Subcutaneous abdominal adipose tissue (tissue), 5 donors: ENCODE data around the gene VWA1.
A peak's percentile ranks its signal among the peaks of the same experiment; 100 is the strongest.
"Not testable (repeated sequence)": the region's sequence is repeated elsewhere in the genome, so short reads cannot be mapped to it uniquely, and the experiment has no call there.

Experiments used
- H3K27ac ChIP-seq: one replicate; pipeline ENCODE4 v1.7.0; 2013; ENCODE audit warnings: low read depth, mild to moderate bottlenecking, inconsistent platforms, low read length, moderate library complexity
- H3K27me3 ChIP-seq, 5 donors: one replicate each; pipeline ENCODE4 v1.7.0; 2013; ENCODE audit warnings: low read length in 5 of 5, inconsistent platforms in 1 of 5; ENCODE audit not compliant: control insufficient read depth in 5 of 5, insufficient read depth in 4 of 5
- H3K36me3 ChIP-seq, 5 donors: one replicate each; pipeline ENCODE4 v1.7.0; 2013; ENCODE audit warnings: low read length in 5 of 5; ENCODE audit not compliant: control insufficient read depth in 5 of 5, insufficient read depth in 5 of 5
- H3K4me1 ChIP-seq, 5 donors: one replicate each; pipeline ENCODE4 v1.7.0; 2013; ENCODE audit warnings: low read length in 5 of 5, mild to moderate bottlenecking in 3 of 5, moderate library complexity in 1 of 5; ENCODE audit not compliant: control insufficient read depth in 5 of 5, insufficient read depth in 5 of 5
- H3K4me3 ChIP-seq, 5 donors: one replicate each; pipeline ENCODE4 v1.7.0; 2013; ENCODE audit warnings: low read length in 5 of 5, low read depth in 1 of 5
- H3K9ac ChIP-seq, 5 donors: one replicate each; pipeline ENCODE4 v1.7.0; 2013; ENCODE audit warnings: low read length in 5 of 5, mild to moderate bottlenecking in 4 of 5, moderate library complexity in 3 of 5
- H3K9me3 ChIP-seq, 5 donors: one replicate each; pipeline ENCODE4 v1.7.0; 2013; ENCODE audit warnings: low read length in 5 of 5; ENCODE audit not compliant: control insufficient read depth in 5 of 5
- donor health status: healthy.
- donor health status: healthy.
- donor health status: healthy.
- donor health status: healthy.
- donor health status: healthy.

The VWA1 gene

DNA sequence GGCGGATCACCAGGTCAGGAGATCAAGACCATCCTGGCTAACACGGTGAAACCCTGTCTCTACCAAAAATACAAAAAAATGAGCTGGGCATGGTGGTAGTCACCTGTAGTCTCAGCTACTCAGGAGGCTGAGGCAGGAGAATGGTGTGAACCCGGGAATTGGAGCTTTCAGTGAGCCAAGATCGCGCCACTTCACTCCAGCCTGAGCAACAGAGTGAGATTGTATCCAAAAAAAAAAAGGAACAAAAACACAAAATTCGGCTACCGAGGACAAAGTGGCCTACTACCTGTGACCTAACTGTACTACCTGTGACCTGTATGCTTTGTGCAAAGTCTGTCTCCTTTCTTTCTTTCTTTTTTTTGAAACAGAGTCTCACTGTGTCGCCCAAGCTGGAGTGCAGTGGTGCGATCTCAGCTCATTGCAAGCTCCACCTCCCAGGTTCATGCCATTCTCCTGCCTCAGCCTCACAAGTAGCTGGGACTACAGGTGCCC is 32.5 kb upstream of the VWA1 start:
- not testable (repeated sequence) for H3K9ac ChIP-seq, H3K9me3 ChIP-seq, H3K4me3 ChIP-seq, H3K27me3 ChIP-seq, H3K27ac ChIP-seq
- H3K36me3 ChIP-seq: peaks cover 0 to 46% (median 41%) of the 10 kb centered on the region in 5 donors
- H3K4me1 ChIP-seq: peaks cover 9 to 52% (median 48%) of the 10 kb centered on the region in 5 donors

GRCh38 chr1:1403653-1404052 is 31.8 kb upstream of the VWA1 start:
- no peaks in the 10 kb centered on the region for H3K9me3 ChIP-seq
- no peak overlapping the region for H3K4me3 ChIP-seq
- H3K9ac ChIP-seq: no peak overlapping the region
- no peaks in the 10 kb centered on the region for H3K27me3 ChIP-seq
- no peak overlapping the region for H3K27ac ChIP-seq
- H3K4me1 ChIP-seq: peaks cover 7 to 52% (median 48%) of the 10 kb centered on the region in 5 donors
- peaks cover 0 to 45% (median 40%) of the 10 kb centered on the region in 5 donors for H3K36me3 ChIP-seq

- Histone ChIP-seq H3K27me3 (no peaks in the 10 kb centered on the region), H3K27ac (peak overlapping the region; percentile 76), H3K36me3 (peaks cover 0 to 40% (median 32%) of the 10 kb centered on the region in 5 donors), H3K9me3 (no peaks in the 10 kb centered on the region), H3K4me1 (peaks cover 0 to 37% (median 34%) of the 10 kb centered on the region in 5 donors), H3K4me3 (peak overlapping the region; percentile 63 to 97 (median 88)), H3K9ac (peak overlapping the region; percentile 71 to 95 (median 90))
Observed at GRCh38 chr1:1406101-1406820, 29.2 kb upstream of the VWA1 start.

GRCh38 chr1:1406821-1407635 is 28.5 kb upstream of the VWA1 start, which contains the start of gene MRPL20:
MRPL20 (minus strand) TSS chr1:1407293; CDS start chr1:1407217, 76 bp downstream.
- Histone ChIP-seq H3K27me3 (no peaks in the 10 kb centered on the region), H3K4me1 (peaks cover 0 to 33% (median 30%) of the 10 kb centered on the region in 5 donors), H3K4me3 (peak within 1 kb of the TSS; percentile 68 to 97 (median 88)), H3K36me3 (peaks cover 0 to 32% (median 25%) of the 10 kb centered on the region in 5 donors), H3K9ac (peak within 1 kb of the TSS; percentile 71 to 95 (median 90)), H3K27ac (peak within 1 kb of the TSS; percentile 76), H3K9me3 (no peaks in the 10 kb centered on the region)

DNA sequence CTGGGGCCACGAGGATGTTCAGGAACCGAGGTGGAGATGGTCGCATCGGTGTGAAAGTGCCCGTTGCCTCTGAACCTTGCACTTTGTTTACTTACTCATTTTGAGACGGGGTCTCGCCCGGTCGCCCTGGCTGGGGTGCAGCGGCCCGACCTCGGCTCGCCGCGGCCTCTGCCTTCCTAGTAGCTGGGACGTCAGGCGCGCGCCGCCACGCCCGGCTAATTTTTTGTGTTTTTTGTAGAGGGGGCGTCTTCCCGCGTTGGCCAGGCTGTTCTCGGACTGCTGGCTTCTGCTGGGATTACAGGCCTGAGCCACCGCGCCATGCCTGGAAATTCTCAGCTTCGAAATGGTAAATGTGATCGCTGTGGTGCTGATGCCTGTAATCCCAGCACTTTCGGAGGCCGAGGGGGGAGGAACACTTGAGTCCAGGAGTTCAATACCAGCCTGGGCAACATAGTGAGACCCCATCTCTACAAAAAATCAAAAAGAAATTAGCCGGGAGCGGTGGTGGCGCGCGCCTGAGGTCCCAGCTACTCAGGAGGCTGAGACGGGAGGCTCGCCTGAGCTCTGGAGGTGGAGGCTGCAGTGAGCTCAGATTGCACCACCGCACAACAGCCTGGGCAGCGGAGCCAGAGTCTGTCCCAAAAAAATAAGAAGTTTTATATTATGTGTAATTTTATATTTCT is 27.7 kb upstream of the VWA1 start:
- H3K4me3 ChIP-seq: peak overlapping the region; percentile 68 to 97 (median 88)
- H3K9ac ChIP-seq: peak overlapping the region in 4 of 5 donors; percentile 71 to 95 (median 92)
- peaks cover 0 to 33% (median 28%) of the 10 kb centered on the region in 5 donors for H3K4me1 ChIP-seq
- H3K27me3 ChIP-seq: no peaks in the 10 kb centered on the region
- no peaks in the 10 kb centered on the region for H3K9me3 ChIP-seq
- H3K27ac ChIP-seq: peak overlapping the region; percentile 76
- peaks cover 0 to 25% (median 19%) of the 10 kb centered on the region in 5 donors for H3K36me3 ChIP-seq

DNA sequence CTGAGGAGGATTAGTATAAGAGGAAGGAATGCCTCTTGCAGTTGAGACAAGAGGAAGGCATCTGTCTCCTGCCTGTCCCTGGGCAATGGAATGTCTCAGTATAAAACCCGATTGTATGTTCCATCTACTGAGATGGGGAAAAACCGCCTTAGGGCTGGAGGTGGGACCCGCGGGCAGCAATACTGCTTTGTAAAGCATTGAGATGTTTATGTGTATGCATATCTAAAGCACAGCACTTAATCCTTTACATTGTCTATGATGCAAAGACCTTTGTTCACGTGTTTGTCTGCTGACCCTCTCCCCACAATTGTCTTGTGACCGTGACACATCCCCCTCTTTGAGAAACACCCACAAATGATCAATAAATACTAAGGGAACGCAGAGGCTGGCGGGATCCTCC is 25.3 kb upstream of the VWA1 start:
- H3K9ac ChIP-seq, H3K9me3 ChIP-seq, H3K27ac ChIP-seq, H3K27me3 ChIP-seq, H3K36me3 ChIP-seq, H3K4me3 ChIP-seq: not testable (repeated sequence)
- peaks cover 0 to 33% (median 28%) of the 10 kb centered on the region in 5 donors for H3K4me1 ChIP-seq

DNA sequence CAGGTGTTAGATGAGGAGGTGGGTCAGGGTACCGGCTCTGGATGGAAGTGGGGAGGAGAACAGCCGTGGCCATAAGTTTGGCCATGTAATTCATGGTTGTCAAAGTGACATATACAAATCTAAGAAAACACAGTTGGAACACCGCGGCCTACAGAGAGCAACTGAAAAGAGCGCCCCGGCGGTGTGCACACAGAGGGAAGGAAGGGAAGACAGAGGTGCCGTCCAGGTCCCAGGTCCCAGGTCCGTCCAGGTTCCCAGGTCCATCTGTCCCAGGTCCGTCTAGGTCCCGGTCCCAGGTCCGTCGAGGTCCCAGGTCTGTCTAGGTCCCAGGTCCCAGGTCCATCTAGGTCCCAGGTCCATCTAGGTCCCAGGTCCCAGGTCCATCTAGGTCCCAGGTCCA is 23.9 kb upstream of the VWA1 start:
- peaks cover 0 to 2% (median 0%) of the 10 kb centered on the region in 5 donors for H3K36me3 ChIP-seq
- H3K27ac ChIP-seq: no peak overlapping the region
- H3K4me3 ChIP-seq: no peak overlapping the region
- H3K27me3 ChIP-seq: no peaks in the 10 kb centered on the region
- H3K9me3 ChIP-seq: no peaks in the 10 kb centered on the region
- H3K4me1 ChIP-seq: peaks cover 0 to 19% (median 14%) of the 10 kb centered on the region in 5 donors
- H3K9ac ChIP-seq: no peak overlapping the region

DNA sequence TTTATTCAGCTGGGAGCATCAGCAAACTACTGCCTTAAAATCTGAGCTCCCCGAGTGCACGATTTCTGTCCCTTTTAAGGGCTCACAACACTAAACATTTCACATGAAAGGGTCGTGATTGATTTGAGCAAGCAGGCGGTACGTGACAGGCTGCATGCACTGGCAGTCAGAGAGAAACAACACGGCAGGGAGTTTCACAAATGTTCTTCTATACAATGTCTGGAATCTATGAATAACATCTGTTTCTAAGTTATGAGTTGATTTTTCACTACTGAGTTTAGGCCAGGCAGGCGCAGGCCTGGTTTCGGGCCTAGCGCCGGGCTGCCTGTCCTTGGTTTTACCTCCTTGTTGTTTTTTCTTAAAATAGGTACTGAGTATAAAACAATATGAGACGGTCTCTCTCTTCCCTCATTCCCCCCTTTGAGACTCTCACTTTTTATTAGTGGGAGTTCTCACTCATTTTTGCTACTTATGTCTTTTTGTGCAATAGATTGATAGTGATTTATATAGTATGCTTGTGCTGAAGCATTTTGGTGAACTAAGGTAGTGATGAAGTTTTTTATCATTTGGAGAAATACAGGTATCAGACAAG is 23.1 kb upstream of the VWA1 start:
- not testable (repeated sequence) for H3K9ac ChIP-seq, H3K27ac ChIP-seq, H3K36me3 ChIP-seq, H3K4me3 ChIP-seq, H3K27me3 ChIP-seq, H3K9me3 ChIP-seq
- peaks cover 0 to 17% (median 13%) of the 10 kb centered on the region in 5 donors for H3K4me1 ChIP-seq

DNA sequence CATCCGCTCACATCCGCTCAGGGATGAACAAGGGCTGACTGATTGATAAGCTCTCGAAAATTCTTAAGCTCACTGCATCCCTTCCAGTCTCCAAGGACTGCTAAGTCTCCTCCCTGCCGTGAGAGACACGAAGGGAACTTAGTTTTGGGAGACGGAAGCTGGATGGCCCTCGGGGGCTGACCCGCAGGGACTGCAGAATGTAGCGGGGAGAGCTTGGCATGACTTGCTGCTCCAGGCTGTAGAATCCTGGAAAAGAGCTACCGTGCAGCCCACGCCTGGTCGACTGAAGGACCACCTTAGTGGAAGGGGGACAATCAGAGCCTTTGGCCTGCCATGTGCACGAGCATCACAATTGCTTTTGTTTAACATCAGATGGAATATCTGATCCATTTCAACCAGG is 19.7 kb upstream of the VWA1 start:
- Histone ChIP-seq H3K9me3 (no peaks in the 10 kb centered on the region), H3K4me1 (peaks cover 0 to 16% (median 12%) of the 10 kb centered on the region in 5 donors), H3K27me3 (no peaks in the 10 kb centered on the region), H3K27ac (no peak overlapping the region), H3K36me3 (no peaks in the 10 kb centered on the region), H3K9ac (no peak overlapping the region), H3K4me3 (no peak overlapping the region)
